Measurements from ENCODE around the gene SCN9A.
"Not testable (repeated sequence)": the region's sequence is repeated elsewhere in the genome, so short reads cannot be mapped to it uniquely, and the experiment has no call there.

SCN9A gene

GRCh38 chr2:166246901-166247300 is 128.8 kb downstream of the SCN9A start:
- no peak for DNase-seq

DNA sequence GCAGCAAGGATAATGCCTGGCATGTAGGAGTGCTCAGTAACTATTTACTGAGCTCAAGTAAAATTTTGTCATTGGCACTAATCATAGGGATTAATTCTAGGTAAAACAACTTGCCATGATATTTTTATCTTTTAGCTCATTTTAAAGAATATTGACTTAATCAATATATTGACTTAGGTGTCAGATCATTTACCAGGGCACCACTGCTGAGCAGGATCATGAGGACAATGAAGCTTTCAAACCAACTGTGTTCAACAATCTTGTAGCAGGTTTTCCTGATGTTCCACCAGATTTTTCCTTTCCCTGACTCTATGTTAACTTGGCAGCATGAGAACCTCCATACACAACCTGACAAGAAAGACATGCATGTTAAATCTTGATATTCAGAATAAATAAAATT is 133.4 kb downstream of the SCN9A start:
- DNase-seq: no peak

DNA sequence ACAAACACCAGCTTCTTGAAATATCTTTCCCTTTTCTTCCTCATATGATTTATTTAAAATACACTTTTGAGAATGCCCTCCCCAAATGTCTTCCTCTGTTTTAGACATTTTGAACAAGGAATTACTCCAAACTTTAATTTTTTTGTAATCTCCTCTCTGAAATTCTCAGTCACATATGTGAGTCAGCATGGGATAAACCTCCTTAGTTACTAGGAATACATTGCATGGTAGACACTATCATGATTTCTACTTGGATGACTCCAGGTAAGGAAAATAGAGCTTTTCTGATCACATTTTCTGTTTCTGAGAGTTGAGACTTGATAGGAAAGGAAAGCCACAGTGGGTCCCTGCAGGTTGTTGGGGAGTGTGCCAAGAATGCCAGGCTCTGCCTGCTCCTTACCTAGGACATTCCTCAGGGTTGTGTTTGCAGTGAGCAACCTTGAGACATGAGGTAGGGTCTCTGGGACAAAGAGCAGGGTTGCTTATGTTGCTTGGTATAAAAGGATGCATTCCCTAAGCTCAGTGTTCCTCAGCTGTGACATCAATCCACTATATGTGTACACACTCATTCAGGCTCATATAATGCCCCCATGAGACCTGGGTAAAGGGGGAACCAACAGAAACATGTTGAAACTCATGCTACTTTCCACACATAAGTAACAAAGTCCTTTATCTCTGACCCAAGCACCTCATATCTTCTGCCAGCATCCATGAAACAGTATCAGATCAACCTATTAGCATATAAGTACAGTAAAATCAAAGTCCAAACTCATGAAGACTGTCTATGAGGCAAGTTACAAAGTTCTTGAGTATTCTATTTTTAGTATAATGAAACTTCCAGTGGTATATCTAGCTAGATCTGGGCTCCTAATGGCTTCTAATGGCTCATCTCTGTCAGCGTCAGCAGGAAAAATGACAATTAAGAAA is 135.1 kb downstream of the SCN9A start:
- no peak for DNase-seq

DNA sequence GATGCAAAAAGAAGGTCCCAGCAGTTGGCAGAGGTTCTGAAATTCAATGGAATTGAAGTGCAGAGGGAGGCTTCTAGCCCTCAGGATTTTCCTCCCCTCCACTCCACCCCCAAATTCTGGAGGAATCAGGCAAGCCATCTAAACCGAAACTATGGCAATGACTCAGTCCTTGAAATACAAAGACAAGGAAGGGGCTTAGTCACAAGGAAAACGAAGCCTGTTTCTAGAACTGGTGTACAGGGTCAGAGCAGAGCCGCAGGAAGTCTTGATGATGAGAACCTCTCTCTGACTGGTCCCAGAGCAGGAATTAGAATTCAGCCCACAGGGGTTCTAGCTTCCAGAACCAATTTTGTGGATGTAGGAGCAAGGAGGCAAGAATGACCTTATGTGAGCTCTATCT is 136.2 kb downstream of the SCN9A start:
- DNase-seq: no peak

GRCh38 chr2:166238176-166238575 is 137.6 kb downstream of the SCN9A start:
- no peak for DNase-seq

DNA sequence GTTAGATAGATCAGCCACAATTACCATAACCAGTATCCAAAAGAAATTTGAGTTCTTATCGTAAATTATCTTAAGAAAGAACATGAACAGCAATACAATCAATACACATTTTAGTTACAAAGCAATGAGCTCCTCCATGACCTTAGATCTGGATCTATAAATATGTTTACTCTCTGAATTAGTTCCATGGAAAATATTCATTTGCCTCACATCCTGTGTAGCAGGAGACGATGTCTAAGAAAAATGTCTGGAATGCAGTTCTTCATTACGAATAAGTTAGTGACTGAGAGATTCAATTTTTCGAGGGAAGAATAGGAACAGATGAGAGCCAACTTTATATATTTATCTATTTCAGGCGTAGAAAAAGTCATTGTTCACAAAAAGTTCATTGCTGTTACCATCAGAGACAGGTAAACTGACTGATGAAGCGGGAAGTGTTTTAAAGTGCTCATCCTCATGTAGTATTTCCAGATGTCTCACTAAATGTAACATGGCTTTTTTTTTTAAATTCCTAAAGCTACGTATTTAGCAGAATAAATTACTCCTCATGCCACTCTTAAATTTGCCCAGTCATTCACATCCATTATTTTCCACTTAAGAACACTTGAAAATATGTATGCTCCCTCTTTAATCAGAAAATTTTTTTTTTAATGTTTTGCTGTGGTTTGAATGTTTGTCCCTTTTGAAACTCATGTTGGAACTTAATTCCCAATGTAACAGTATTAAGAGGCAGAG is 141.5 kb downstream of the SCN9A start:
- DNase-seq: no peak

- no peak for DNase-seq
Observed at GRCh38 chr2:166233244-166233643, 142.5 kb downstream of the SCN9A start.

GRCh38 chr2:166230724-166231070 is 145.0 kb downstream of the SCN9A start:
- no peak for DNase-seq

GRCh38 chr2:166230024-166230723 is 145.6 kb downstream of the SCN9A start:
- no peak for DNase-seq

GRCh38 chr2:166229678-166230023 is 146.1 kb downstream of the SCN9A start:
- no peak for DNase-seq

GRCh38 chr2:166224197-166224596 is 151.5 kb downstream of the SCN9A start:
- DNase-seq: no peak

DNA sequence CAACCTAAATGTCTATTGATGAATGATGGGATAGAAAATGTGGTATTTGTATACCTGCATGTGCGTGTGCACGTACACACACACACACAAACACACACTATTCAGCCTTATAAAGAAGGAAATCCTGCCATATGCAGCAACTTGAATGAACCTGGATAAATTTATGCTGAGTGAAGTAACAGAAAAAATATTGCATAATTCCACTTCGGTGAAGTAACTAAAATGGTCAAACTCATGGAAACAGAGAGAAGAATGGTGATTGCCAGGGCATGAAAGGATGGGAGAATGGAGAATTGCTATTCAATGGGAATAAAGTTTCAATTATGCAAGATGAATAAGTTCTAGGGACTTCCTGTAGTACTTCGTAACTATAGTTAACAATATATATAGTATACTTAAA is 152.4 kb downstream of the SCN9A start:
- no peak for DNase-seq

DNA sequence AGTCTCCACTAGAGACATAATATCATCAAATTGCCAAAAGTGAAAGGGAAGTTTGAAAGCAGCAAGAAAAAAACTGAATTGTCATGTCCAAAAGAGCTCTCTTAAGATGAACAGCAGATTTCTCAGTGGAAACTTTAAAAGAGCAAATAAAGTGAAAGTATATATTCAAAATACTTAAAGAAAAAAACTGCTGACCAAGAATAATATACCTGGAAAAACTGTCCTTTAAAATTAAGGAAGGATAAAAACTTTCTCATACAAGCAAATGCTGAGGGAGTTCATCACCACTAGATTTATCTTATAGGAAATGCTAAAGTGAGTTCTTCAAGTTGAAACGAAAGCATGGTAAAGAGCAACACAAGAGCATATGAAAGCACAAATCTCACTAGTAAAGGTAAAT is 164.7 kb downstream of the SCN9A start:
- no peak for DNase-seq

GRCh38 chr2:166209944-166210343 is 165.8 kb downstream of the SCN9A start:
- DNase-seq: not testable (repeated sequence)

- DNase-seq: not testable (repeated sequence)
Observed at GRCh38 chr2:166209367-166209766, 166.4 kb downstream of the SCN9A start.

DNA sequence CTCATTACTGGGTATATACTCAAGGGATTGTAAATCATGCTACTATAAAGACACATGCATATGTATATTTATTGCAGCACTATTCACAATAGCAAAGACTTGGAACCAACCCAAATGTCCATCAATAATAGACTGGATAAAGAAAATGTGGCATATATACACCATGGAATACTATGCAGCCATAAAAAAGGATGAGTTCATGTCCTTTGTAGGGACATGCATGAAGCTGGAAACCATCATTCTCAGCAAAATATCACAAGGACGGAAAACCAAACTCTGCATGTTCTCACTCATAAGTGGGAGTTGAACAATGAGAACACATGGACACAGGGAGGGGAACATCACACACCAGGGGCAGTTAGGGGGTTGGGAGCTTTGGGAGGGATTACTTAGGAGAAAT is 169.6 kb downstream of the SCN9A start:
- DNase-seq: not testable (repeated sequence)

DNA sequence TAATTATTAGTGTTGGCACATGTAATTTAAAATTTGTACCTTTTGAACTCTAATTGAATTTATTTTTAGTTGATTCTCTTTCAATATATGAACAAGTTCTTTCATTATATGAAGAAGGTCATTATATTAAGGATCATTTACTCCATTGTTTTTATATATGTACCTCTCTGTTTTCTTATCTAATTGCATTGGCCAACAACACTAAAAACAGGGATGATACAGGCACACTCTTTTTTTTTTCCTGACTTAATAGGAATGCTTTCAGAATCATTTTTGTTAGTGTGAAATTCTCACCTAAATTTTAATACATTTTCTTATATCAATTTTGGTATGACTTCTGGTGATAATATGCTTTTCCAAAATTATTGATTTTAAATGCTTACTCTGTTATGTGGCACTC is 173.0 kb downstream of the SCN9A start:
- no peak for DNase-seq

GRCh38 chr2:166197446-166197845 is 178.3 kb downstream of the SCN9A start:
- DNase-seq: no peak

DNA sequence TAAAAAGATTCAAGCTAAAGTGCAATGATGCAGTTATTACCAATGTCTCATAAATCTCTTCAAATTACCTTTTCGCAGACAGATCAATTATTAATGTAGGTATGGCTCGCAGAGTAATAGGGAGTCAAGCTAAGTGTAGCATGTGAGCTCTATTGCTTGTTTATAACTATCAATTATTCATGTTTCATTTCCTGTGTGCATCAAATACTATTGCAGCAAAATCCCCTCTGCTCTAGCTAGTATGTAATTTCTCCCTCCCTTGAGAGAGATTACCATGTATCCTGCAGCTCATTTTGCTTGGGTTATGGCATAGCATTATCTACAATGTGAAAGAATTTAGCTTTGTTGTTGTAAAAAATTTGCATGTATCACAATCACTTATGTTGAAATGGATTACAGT is 182.3 kb downstream of the SCN9A start:
- DNase-seq: no peak

GRCh38 chr2:166188084-166188483 is 187.7 kb downstream of the SCN9A start:
- no peak for DNase-seq

GRCh38 chr2:166184789-166185188 is 191.0 kb downstream of the SCN9A start:
- DNase-seq: no peak

DNA sequence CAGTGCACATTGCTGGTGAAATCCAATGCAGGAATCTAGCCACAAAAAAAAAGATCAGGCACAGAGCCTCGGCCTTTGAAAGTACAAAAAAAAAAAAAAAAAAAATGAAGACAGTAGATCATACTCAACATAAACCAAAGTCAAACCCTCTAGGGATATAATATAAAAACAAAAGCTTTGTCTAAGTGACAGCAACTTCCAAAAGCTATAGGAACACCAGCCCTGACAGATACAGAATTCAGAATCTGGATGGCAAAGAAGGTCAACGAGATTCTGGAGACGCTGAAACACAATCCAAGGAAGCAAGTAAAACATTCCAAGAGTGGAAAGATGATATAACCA is 194.0 kb downstream of the SCN9A start:
- DNase-seq: no peak

Data from amygdala (tissue), 56 donors.